GM23338 (cell line): Measurements from ENCODE around the gene FAM237B. TPM values are rescaled to one million over a fixed set of nuclear protein-coding genes. Genes with fewer than 3 reads are reported as not detected.
"Not testable (repeated sequence)": the region's sequence is repeated elsewhere in the genome, so short reads cannot be mapped to it uniquely, and the experiment has no call there.

Source experiments
- ATAC-seq: fragments of 200-7000 bp; cut with Tn5 transposase; 3 replicates; pipeline ENCODE4 v1.9.1; 2020
- DNase-seq: peaks from one replicate; pipeline ENCODE4 v3.0.0-alpha.2; 2015; ENCODE audit warnings: low spot score
- H2AFZ ChIP-seq: fragments of 200-600 bp; sonication (generic); 2 replicates; pipeline ENCODE4 v1.8.0; 2016; ENCODE audit warnings: antibody characterized with exemption, mild to moderate bottlenecking, moderate library complexity
- H3F3A ChIP-seq: fragments of 200-600 bp; sonication (generic); replicated peaks from 2 replicates; pipeline ENCODE4 v1.8.0; 2017; ENCODE audit warnings: antibody characterized with exemption, mixed run types, low read depth
- H3K27ac ChIP-seq: fragments of 200-600 bp; sonication (generic); 2 replicates; pipeline ENCODE4 v1.6.1; 2016; ENCODE audit warnings: low read depth
- H3K27me3 ChIP-seq: fragments of 200-600 bp; sonication (generic); 2 replicates; pipeline ENCODE4 v1.8.0; 2016; ENCODE audit warnings: mild to moderate bottlenecking, mixed run types, moderate library complexity; ENCODE audit not compliant: insufficient read depth
- H3K36me3 ChIP-seq: fragments of 200-600 bp; sonication (generic); 2 replicates; pipeline ENCODE4 v1.8.0; 2016; ENCODE audit warnings: mild to moderate bottlenecking; ENCODE audit not compliant: insufficient read depth
- H3K4me1 ChIP-seq: fragments of 200-600 bp; sonication (generic); 2 replicates; pipeline ENCODE4 v1.8.0; 2016; ENCODE audit warnings: mild to moderate bottlenecking, moderate library complexity; ENCODE audit not compliant: insufficient read depth
- H3K4me2 ChIP-seq: fragments of 200-600 bp; sonication (generic); 2 replicates; pipeline ENCODE4 v1.7.1; 2017; ENCODE audit warnings: mixed run types
- H3K4me3 ChIP-seq: fragments of 200-600 bp; sonication (generic); 2 replicates; pipeline ENCODE4 v1.6.1; 2016; ENCODE audit warnings: mixed run types
- H3K79me2 ChIP-seq: fragments of 200-600 bp; sonication (generic); replicated peaks from 2 replicates; pipeline ENCODE4 v1.8.0; 2017; ENCODE audit warnings: mild to moderate bottlenecking; ENCODE audit not compliant: insufficient read depth
- H3K9me2 ChIP-seq: fragments of 200-600 bp; sonication (generic); 2 replicates; pipeline ENCODE4 v1.8.0; 2017; ENCODE audit not compliant: insufficient read depth
- H4K20me1 ChIP-seq: fragments of 200-600 bp; sonication (generic); replicated peaks from 2 replicates; pipeline ENCODE4 v1.8.0; 2017; ENCODE audit warnings: mild to moderate bottlenecking; ENCODE audit not compliant: insufficient read depth
- H3K27ac Mint-ChIP-seq: 2 replicates; pipeline ENCODE4 v1.8.0; 2020; ENCODE audit warnings: inconsistent platforms, mild to moderate bottlenecking, moderate library complexity, mixed read lengths
- H3K27me3 Mint-ChIP-seq: 3 replicates; pipeline ENCODE4 v1.8.0; 2022; ENCODE audit warnings: low read depth, mild to moderate bottlenecking, moderate library complexity, mixed read lengths, inconsistent platforms; ENCODE audit not compliant: insufficient read depth, poor library complexity
- H3K36me3 Mint-ChIP-seq: 3 replicates; pipeline ENCODE4 v1.8.0; 2021; ENCODE audit warnings: low read depth, mild to moderate bottlenecking, inconsistent platforms, moderate library complexity, mixed read lengths
- H3K4me1 Mint-ChIP-seq: 3 replicates; pipeline ENCODE4 v1.8.0; 2020; ENCODE audit warnings: mild to moderate bottlenecking, inconsistent platforms, mixed read lengths
- H3K4me3 Mint-ChIP-seq: 3 replicates; pipeline ENCODE4 v1.8.0; 2021; ENCODE audit warnings: moderate library complexity, mild to moderate bottlenecking, inconsistent platforms, mixed read lengths
- H3K9me3 Mint-ChIP-seq: 3 replicates; pipeline ENCODE4 v1.8.0; 2020; ENCODE audit warnings: moderate library complexity, mild to moderate bottlenecking, inconsistent platforms, mixed read lengths
- EZH2 ChIP-seq: fragments of 200-600 bp; sonication (generic); IDR thresholded peaks from one replicate; pipeline ENCODE4 v1.8.0; 2017; ENCODE audit warnings: antibody characterized with exemption, mild to moderate bottlenecking, low read depth; ENCODE audit not compliant: unreplicated experiment
- EZH2phosphoT487 ChIP-seq: fragments of 200-600 bp; sonication (generic); IDR thresholded peaks from one replicate; pipeline ENCODE4 v1.8.1; 2018; ENCODE audit warnings: antibody characterized with exemption; ENCODE audit not compliant: unreplicated experiment
- JUNB ChIP-seq: IDR thresholded peaks from one replicate; pipeline ENCODE4 v1.6.1; 2016; ENCODE audit warnings: antibody characterized with exemption; ENCODE audit not compliant: unreplicated experiment
- ZNF114 ChIP-seq: fragments of 250-450 bp; sonication (Bioruptor Pico); IDR thresholded peaks from 2 replicates; pipeline ENCODE4 v1.5.0; 2020; ENCODE audit warnings: mild to moderate bottlenecking, moderate library complexity
- long read RNA-seq: library from polyadenylated mRNA; unstranded; transcript quantifications from one replicate; pipeline ENCODE4 v2.0.0, GENCODE V29; 2020; ENCODE audit not compliant: unreplicated experiment
- polyA plus RNA-seq: library from polyadenylated mRNA; unstranded; fragments of >200 nt; fragmentation: Nextera tagmentation; extraction: Ambion mirVana; gene quantifications from 2 replicates; pipeline ENCODE4 v1.2.1, GENCODE V29; 2016
- total RNA-seq: library from RNA; depleted of rRNA; stranded (reverse); fragments of >200 nt; shearing (Covaris generic); gene quantifications from 2 replicates; pipeline ENCODE4 v1.2.3, GENCODE V29; 2014; rRNA removed

FAM237B gene
- total RNA-seq = 0.07 TPM in 1 of 2 replicates, not detected in the other
- 0.13 TPM in 1 of 2 replicates, not detected in the other for polyA plus RNA-seq
- long read RNA-seq = 0 reads

DNA sequence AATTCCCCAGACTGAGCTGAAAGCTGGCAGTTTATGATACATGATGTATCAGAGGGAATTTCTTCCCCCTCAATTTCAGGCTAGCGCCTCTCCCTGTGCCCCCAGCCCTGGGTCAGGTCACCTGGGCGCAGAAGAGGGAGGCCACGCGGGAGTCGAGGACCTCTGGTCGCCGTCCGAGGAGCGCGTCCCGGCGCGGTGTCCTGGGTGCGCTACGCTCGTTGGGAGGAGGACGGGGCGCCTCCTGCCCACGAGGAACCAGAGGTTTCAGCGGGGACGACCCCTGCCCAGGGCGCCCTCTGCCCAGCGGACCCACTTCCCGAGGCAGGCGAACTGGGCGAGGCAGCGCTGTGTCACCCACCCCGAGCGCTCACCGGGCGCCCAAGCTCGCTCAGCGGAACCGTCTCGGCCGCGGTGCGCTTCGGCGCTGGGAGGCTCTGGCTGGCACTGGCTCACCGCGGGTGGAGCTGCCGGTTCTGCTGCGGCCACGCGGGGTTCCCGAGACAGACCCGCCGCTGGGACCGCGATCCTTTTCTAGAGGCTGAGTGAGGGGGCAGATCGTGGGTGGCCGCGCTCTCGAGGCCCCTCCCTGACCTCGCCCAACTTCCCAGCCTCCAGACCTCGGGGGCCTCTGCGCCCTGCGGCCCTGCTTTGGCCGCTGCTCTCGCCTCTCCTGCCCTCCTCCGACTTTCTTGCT, at the start of gene FAM237B:
TSS of gene FAM237B (minus strand) at position 504 of the 694 bp plus-strand sequence. CDS start 1,556 bp downstream, outside the sequence.
- TF ChIP-seq JUNB (no peak), EZH2 (peak; percentile 71)
- H3K4me3 Mint-ChIP-seq = peak within 1 kb of the TSS; percentile 76
- DNase-seq (peak; percentile 56), ATAC-seq (peak; percentile 95)
- Histone ChIP-seq H3K36me3 (no peaks in the 10 kb centered on the region), H3K4me2 (peak within 1 kb of the TSS; percentile 77), H3K9me2 (no peaks in the 10 kb centered on the region), H3F3A (no peaks in the 10 kb centered on the region), H4K20me1 (no peaks in the 10 kb centered on the region), H3K4me3 (peak within 1 kb of the TSS; percentile 57), H3K27ac (no peak within 1 kb of the TSS), H2AFZ (peak within 1 kb of the TSS; percentile 83), H3K27me3 (peaks cover 54% of the 10 kb centered on the region), H3K79me2 (no peaks in the 10 kb centered on the region), H3K4me1 (peaks cover 6% of the 10 kb centered on the region; the same call in 1 of the 2 replicates)
- H3K36me3 Mint-ChIP-seq = no peaks in the 10 kb centered on the region; the same call in 2 of the 3 replicates
- H3K27ac Mint-ChIP-seq = no peak within 1 kb of the TSS
- H3K27me3 Mint-ChIP-seq = peaks cover 27% of the 10 kb centered on the region
- no peaks in the 10 kb centered on the region for H3K9me3 Mint-ChIP-seq
- peaks cover 6% of the 10 kb centered on the region for H3K4me1 Mint-ChIP-seq

DNA sequence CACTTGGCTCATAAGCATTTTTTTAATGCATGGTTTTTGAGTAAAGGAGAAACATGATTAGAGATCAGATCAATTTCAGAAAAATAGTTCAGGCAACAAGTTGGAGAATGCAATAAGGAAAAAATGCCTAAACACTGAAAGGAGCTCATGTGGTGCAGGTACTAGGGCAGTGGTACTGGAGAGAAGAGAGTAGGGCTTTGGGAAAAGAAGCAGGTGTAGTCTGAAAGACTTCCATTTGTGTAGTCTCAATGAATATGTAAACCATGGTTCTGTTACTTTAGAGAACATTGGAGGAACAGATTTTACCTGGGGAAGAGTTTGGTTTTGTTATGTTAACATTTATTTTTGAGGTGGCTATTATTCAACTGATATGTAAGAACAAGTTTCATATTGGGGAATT, 30.9 kb upstream of the FAM237B start:
- peaks cover 12% of the 10 kb centered on the region for H3K36me3 Mint-ChIP-seq

DNA sequence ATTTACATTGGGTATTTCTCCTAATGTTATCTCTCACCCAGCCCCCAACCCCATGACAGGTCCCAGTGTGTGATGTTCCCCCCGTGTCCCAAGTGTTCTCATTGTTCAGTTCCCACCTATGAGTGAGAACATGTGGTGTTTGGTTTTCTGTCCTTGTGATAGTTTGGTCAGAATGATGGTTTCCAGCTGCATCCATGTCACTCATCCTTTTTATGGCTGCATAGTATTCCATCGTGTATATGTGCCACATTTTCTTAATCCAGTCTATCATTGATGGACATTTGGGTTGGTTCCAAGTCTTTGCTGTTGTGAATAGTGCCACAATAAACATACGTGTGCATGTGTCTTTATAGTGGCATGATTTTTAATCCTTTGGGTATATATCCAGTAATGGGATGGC, 28.9 kb upstream of the FAM237B start:
- H3K9me2 ChIP-seq, H3K9me3 Mint-ChIP-seq, H3K4me3 Mint-ChIP-seq: not testable (repeated sequence)

More for the DNA sequence above, 30.9 kb upstream of the FAM237B start:
- no peak overlapping the region for H3K4me3 ChIP-seq
- H3K27ac ChIP-seq = no peak overlapping the region
- H3K4me2 ChIP-seq = no peak overlapping the region
- no peak for TF ChIP-seq JUNB
- peaks cover 52% of the 10 kb centered on the region for H3K79me2 ChIP-seq
- H4K20me1 ChIP-seq = 0 out of 2 replicates have a peak, but pooled peaks cover 13% of the 10 kb centered on the region
- Mint-ChIP-seq H3K27me3 (peaks cover 4% of the 10 kb centered on the region), H3K4me1 (peaks cover 4% of the 10 kb centered on the region; the same call in 1 of the 3 replicates), H3K4me3 (no peak overlapping the region), H3K27ac (no peak overlapping the region), H3K9me3 (no peaks in the 10 kb centered on the region)
- no peak overlapping the region for H2AFZ ChIP-seq
- no peaks in the 10 kb centered on the region for H3K9me2 ChIP-seq
- no peaks in the 10 kb centered on the region for H3F3A ChIP-seq
- ATAC-seq (no peak), DNase-seq (no peak)
- peaks cover 14% of the 10 kb centered on the region; the same call in 1 of the 2 replicates for H3K36me3 ChIP-seq
- H3K27me3 ChIP-seq = no peaks in the 10 kb centered on the region
- no peaks in the 10 kb centered on the region for H3K4me1 ChIP-seq

DNA sequence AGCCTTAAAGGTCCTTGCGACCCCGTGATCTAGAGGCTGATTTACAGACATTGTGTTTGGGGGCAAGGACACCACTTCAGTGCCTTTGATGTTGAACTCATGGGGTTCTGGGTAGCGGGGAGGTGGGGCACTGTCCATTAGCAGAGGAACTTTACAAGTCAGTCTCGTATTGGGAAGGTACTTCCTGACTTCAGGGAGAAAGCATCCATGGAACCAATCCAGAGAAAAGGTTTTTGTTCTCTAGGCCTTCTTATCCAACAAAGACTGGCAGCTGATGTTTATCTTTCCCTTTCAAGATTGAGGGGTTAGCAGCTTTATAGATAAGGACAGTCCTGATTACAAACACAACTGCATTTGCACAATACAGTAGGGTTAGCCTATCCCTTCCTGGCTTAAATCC, 28.2 kb upstream of the FAM237B start:
- H3K4me2 ChIP-seq = no peak overlapping the region
- H3K27ac ChIP-seq = no peak overlapping the region
- H3K9me3 Mint-ChIP-seq = no peaks in the 10 kb centered on the region
- no peaks in the 10 kb centered on the region for H3K36me3 ChIP-seq
- H3K27ac Mint-ChIP-seq = no peak overlapping the region
- no peak overlapping the region for H2AFZ ChIP-seq
- no peaks in the 10 kb centered on the region for H3F3A ChIP-seq
- ATAC-seq (no peak), DNase-seq (no peak)
- no peak overlapping the region for H3K4me3 ChIP-seq
- no peaks in the 10 kb centered on the region for H3K4me1 ChIP-seq
- peaks cover 6% of the 10 kb centered on the region for H3K27me3 Mint-ChIP-seq
- H3K79me2 ChIP-seq = peaks cover 55% of the 10 kb centered on the region
- H3K4me3 Mint-ChIP-seq = no peak overlapping the region
- H4K20me1 ChIP-seq = 0 out of 2 replicates have a peak, but pooled peaks cover 13% of the 10 kb centered on the region
- no peaks in the 10 kb centered on the region for H3K27me3 ChIP-seq
- H3K4me1 Mint-ChIP-seq = peaks cover 9% of the 10 kb centered on the region; the same call in 2 of the 3 replicates
- H3K36me3 Mint-ChIP-seq = peaks cover 2% of the 10 kb centered on the region; the same call in 1 of the 3 replicates
- H3K9me2 ChIP-seq = no peaks in the 10 kb centered on the region
- no peak for TF ChIP-seq EZH2phosphoT487
- TF ChIP-seq ZNF114 (CRISPR knock-in tag) = no peak

More for the DNA sequence above, 28.9 kb upstream of the FAM237B start:
- not testable (repeated sequence) for H3K4me2 ChIP-seq, H3K4me1 ChIP-seq, H3K27ac Mint-ChIP-seq, H2AFZ ChIP-seq, H3K36me3 ChIP-seq, H3K27me3 ChIP-seq, H3F3A ChIP-seq, H3K4me1 Mint-ChIP-seq, DNase-seq, H3K27ac ChIP-seq, H3K27me3 Mint-ChIP-seq, H3K36me3 Mint-ChIP-seq, H3K4me3 ChIP-seq, ATAC-seq
- H3K79me2 ChIP-seq = peaks cover 55% of the 10 kb centered on the region
- 0 out of 2 replicates have a peak, but pooled peaks cover 13% of the 10 kb centered on the region for H4K20me1 ChIP-seq
